Cardiac muscle cell (in vitro differentiated cells and primary cell): ENCODE results near the gene HTT-AS. TPM values are rescaled to one million over a fixed set of nuclear protein-coding genes. Genes with fewer than 3 reads are reported as not detected.

ENCODE experiments used
- DNase-seq, 2 donors: peaks; one replicate each; pipeline versions ENCODE4 v3.0.0 to v3.0.0-alpha.2; 2010 to 2017; ENCODE audit warnings: low read depth in 1 of 2, low spot score in 1 of 2
- H3K27ac ChIP-seq: fragments of 200-600 bp; sonication (generic); 2 replicates; pipeline ENCODE4 v1.5.1; 2016
- H3K27me3 ChIP-seq: fragments of 200-600 bp; sonication (generic); 2 replicates; pipeline ENCODE4 v1.6.0; 2016; ENCODE audit warnings: control low read depth
- H3K36me3 ChIP-seq: fragments of 200-600 bp; sonication (generic); 2 replicates; pipeline ENCODE4 v1.5.1; 2016; ENCODE audit warnings: control low read depth
- H3K4me1 ChIP-seq: fragments of 200-600 bp; sonication (generic); 2 replicates; pipeline ENCODE4 v1.8.1; 2017; ENCODE audit warnings: low read depth, mild to moderate bottlenecking, mixed run types
- H3K4me3 ChIP-seq: fragments of 200-600 bp; sonication (generic); 2 replicates; pipeline ENCODE4 v1.5.1; 2016; ENCODE audit warnings: mild to moderate bottlenecking
- H3K9me3 ChIP-seq: fragments of 200-600 bp; sonication (generic); 2 replicates; pipeline ENCODE4 v1.5.1; 2017; ENCODE audit warnings: low read depth, mild to moderate bottlenecking, control low read depth
- CTCF ChIP-seq: IDR thresholded peaks from 2 replicates; pipeline ENCODE4 v1.5.1; 2012; ENCODE audit warnings: low read depth, mild to moderate bottlenecking, low read length
- polyA plus RNA-seq: library from polyadenylated mRNA; unstranded; fragments of >200 nt; fragmentation: Nextera tagmentation; extraction: Ambion mirVana; gene quantifications from 2 replicates; pipeline ENCODE4 v1.2.1, GENCODE V29; 2016
- total RNA-seq: library from RNA; depleted of rRNA; stranded (reverse); fragments of >200 nt; gene quantifications from 2 replicates; pipeline ENCODE4 v1.2.3, GENCODE V29; 2016

HTT-AS gene
- total and polyA plus RNA-seq, 2 experiments from 2014 or later, result not detected

- Histone ChIP-seq H3K4me1 (no peaks in the 10 kb centered on the region), H3K4me3 (no peak overlapping the region), H3K9me3 (no peaks in the 10 kb centered on the region), H3K27me3 (no peaks in the 10 kb centered on the region), H3K27ac (no peak overlapping the region), H3K36me3 (no peaks in the 10 kb centered on the region)
- no peak for TF ChIP-seq CTCF
- no peak for DNase-seq
These were observed 52.2 kb downstream of the HTT-AS start for GRCh38 chr4:3022112-3022511.

GRCh38 chr4:3021627-3022026 is 52.7 kb downstream of the HTT-AS start:
- H3K36me3 ChIP-seq, result no peaks in the 10 kb centered on the region
- no peaks in the 10 kb centered on the region for H3K27me3 ChIP-seq
- no peak overlapping the region for H3K4me3 ChIP-seq
- no peaks in the 10 kb centered on the region for H3K4me1 ChIP-seq
- no peak for DNase-seq
- H3K27ac ChIP-seq, result no peak overlapping the region
- no peak for TF ChIP-seq CTCF
- H3K9me3 ChIP-seq, result no peaks in the 10 kb centered on the region

GRCh38 chr4:3021127-3021526 is 53.2 kb downstream of the HTT-AS start:
- no peak for TF ChIP-seq CTCF
- Histone ChIP-seq H3K36me3 (no peaks in the 10 kb centered on the region), H3K27ac (no peak overlapping the region), H3K4me1 (no peaks in the 10 kb centered on the region), H3K9me3 (no peaks in the 10 kb centered on the region), H3K27me3 (no peaks in the 10 kb centered on the region), H3K4me3 (no peak overlapping the region)
- DNase-seq, result no peak

GRCh38 chr4:3019145-3019846 is 55.0 kb downstream of the HTT-AS start:
- no peaks in the 10 kb centered on the region for H3K4me1 ChIP-seq
- no peaks in the 10 kb centered on the region for H3K9me3 ChIP-seq
- no peak overlapping the region for H3K27ac ChIP-seq
- TF ChIP-seq CTCF, result no peak
- no peaks in the 10 kb centered on the region for H3K36me3 ChIP-seq
- no peak for DNase-seq
- no peak overlapping the region for H3K4me3 ChIP-seq
- no peaks in the 10 kb centered on the region for H3K27me3 ChIP-seq

GRCh38 chr4:3017504-3017903 is 56.8 kb downstream of the HTT-AS start:
- no peak for TF ChIP-seq CTCF

More at GRCh38 chr4:3017504-3017903, 56.8 kb downstream of the HTT-AS start:
- Histone ChIP-seq H3K36me3 (no peaks in the 10 kb centered on the region), H3K27me3 (no peaks in the 10 kb centered on the region), H3K9me3 (no peaks in the 10 kb centered on the region), H3K27ac (no peak overlapping the region), H3K4me3 (no peak overlapping the region), H3K4me1 (peaks cover 10% of the 10 kb centered on the region)
- DNase-seq, result no peak
